Stimulated activated CD8-positive, alpha-beta memory T cell treated with anti-CD3 and anti-CD28 coated beads, Interleukin-12 subunit alpha, Interleukin-12 subunit beta, amount 100 ng/mL, for 4 hours (primary cell): ENCODE measurements around the gene LAMP1.
"Not testable (repeated sequence)": the region's sequence is repeated elsewhere in the genome, so short reads cannot be mapped to it uniquely, and the experiment has no call there.

Experiments used
- DNase-seq: peaks from one replicate; pipeline ENCODE4 v3.0.0-alpha.2; 2020; ENCODE audit warnings: low read depth

The LAMP1 gene

GRCh38 chr13:113327766-113328471 is 30.9 kb downstream of the LAMP1 start:
- DNase-seq: no peak

GRCh38 chr13:113328851-113329250 is 31.8 kb downstream of the LAMP1 start:
- DNase-seq: no peak

- no peak for DNase-seq
Observed at GRCh38 chr13:113329656-113330312, 32.7 kb downstream of the LAMP1 start.

GRCh38 chr13:113332615-113333014 is 35.6 kb downstream of the LAMP1 start:
- no peak for DNase-seq

DNA sequence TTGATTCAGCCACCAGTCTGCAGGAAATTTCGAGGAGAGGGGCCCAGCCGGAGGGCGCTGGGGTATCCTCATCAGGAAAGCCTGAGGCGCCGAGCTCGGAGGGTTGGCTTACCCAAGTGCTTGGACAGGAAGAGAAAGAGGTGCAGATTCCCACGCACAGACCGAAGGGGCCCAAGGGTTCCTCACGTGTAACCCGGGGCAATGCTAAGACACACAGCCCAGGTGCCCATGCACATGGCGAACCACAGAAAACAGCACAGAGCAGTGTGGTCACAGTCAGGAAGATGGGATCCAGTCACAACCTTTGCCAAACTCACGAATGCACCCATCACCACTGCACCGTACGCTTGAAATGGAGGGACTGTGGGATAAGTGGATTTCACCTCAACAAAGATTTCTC is 36.0 kb downstream of the LAMP1 start:
- DNase-seq: no peak

- DNase-seq: no peak
Observed at GRCh38 chr13:113337556-113337955, 40.5 kb downstream of the LAMP1 start.

DNA sequence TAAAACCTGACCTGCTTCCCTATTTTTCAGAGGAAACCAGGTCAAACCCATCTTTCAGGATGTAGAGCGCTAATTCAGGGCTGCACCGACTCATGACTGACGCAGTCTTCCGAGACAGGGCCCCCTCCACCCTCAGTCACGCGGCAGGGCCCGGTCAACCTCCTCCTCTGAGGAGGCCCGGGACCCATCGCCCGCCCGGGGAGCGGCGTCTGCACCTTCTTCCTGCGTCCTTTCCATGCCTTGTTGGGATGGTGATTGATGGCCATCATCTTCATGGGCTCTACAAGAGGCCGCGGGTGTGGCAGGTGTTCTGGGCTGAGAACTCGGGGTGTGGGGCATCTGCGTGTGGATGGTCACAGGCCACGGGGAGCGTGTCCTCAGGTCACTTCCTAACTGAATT is 40.9 kb downstream of the LAMP1 start:
- DNase-seq: no peak

DNA sequence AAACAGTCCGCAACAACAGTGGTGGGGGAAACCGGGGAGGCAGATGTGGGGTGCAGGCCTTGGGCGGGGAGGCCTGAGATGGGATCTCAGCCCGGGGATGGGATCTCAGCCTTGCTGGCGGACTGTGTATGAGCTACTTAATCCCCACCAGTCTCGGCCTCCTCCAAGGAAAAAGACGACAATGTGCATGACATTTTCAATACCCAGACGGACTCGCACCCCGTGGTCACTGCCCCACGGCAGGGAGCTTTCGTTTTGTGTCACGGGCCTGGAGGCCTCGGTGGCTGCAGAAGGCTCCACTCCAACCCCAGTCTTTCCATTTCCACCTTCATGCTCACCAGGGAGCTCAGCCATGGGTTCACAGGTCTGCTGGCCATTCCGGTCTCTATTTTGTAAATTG is 41.4 kb downstream of the LAMP1 start:
- DNase-seq: no peak

DNA sequence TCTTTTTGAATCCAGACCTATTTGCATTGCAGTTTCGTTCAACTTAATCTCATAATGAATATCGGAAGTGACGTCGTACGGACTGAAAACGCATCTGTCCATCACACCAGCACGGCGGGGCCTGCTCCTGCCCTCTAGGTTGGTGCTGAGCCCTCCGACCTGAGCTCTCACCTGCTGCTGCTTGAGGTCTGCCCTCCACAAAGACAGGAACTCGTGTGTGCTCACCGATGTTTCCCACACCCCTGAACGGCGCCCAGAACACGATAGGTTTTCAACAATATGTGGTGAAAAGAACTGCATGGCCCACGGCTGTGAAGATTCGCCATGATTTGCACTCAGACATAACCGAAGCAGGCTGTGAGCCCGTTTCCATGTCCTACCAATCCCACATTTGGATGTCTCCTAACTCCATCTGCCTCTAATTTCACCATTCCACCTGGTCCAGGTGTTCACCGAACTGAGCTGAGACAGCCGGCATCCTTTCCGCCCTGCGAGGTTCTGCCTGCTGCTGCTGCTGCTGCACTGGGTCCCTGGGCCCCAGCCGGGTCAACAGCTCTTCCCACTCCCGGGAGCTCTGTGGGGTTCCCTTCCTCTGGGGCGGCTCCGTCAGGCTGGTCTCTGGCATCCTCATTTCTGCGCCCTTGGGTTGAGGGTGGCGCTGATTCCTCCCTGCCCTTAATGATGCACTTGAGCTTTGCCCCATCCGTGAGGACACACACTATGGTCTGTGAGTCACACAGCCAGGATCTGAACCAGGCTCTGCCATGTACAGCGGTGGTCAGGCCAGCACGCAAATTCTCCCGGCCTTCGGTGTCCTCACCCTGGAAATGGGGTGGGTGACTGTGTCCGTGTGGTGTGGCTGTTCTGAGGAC is 46.0 kb downstream of the LAMP1 start:
- no peak for DNase-seq

DNA sequence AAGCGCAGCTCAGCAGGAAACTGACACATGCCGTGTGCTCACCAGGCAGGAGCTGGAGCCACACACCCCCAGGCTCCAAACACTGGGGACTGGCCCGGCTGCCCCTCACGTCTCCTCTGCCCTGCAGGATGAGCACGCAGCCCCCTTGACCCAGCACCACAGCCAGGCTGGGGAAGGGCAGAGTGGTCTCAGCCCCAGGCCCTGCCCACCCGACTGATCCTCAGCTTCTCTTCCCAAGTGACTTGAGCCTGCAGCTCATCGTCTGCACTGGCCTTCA is 46.6 kb downstream of the LAMP1 start:
- no peak for DNase-seq

DNA sequence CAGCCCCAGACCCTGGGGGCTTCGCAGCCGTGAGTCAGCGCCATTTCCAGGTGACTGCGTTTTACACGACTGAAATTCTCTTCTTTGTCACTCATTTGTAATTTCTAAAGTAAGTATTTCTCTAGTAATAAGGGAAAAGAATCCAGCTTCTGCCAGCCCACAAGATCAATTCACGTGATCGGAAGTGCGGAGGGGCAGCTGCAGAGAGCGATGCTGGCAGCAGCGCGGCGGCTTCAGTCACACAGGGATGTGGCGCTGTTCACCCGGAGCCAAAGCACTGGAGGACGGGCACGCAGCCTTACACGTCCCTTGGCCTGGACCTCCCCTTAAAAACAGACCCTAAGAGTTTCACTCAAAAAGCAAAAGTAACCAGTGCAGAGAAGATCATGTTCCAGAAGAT is 48.4 kb downstream of the LAMP1 start:
- DNase-seq: no peak

DNA sequence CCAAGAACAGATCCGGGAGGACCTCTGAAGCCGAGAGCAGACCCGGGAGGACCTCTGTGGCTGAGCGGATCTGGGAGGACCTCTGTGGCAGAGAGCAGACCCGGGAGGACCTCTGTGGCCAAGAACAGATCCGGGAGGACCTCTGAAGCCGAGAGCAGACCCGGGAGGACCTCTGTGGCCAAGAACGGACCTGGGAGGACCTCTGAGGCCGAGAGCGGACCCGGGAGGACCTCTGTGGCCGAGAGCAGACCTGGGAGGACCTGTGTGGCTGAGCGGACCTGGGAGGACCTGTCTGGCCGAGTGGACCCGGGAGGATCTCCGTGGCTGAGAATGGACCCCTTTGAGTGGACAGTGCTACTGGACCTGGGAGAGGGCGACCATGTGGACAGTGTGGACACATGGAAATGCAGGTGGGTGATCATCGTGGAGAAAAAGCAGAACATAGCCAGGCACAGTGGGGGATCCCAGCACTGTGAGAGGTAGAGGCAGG is 50.7 kb downstream of the LAMP1 start:
- not testable (repeated sequence) for DNase-seq

DNA sequence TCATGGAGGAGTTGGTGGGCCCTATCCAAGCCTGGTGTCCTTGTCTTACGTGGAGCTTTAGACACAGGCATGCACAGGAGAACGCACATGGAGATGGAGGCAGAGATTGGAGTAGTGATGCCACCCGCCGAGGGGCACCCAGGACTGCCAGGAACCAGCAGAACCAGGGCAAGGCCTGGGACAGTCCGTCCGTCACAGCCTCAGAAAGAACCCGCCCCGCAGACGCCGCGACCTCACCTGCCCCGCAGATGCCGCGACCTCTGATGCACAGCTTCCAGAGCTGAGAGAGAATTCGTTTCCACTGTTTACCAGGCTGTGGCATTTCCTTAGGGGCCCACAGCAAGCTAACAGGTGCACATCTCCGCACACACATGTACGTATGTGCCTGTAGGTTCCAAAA is 51.6 kb downstream of the LAMP1 start:
- no peak for DNase-seq

GRCh38 chr13:113349050-113349449 is 52.0 kb downstream of the LAMP1 start:
- DNase-seq: no peak

DNA sequence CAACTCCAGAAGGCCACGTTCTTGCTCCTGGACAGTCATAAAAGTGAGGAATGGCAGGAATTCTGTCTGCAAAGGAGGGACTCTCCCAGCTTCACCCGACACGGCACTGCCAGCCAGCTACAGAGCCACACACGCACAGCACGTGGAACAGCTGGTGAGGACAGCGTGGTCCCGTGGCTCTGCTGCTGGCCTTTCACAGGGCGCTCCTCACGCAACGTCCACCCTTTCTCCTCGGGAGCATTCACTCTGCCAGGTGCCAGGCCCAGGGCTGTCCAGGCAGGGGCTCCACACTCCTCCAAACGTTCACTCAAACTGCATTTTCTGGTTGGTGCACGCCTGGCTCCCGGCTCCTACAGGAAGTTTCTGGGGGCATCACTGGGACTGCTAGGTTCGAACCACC is 52.5 kb downstream of the LAMP1 start:
- DNase-seq: no peak

DNA sequence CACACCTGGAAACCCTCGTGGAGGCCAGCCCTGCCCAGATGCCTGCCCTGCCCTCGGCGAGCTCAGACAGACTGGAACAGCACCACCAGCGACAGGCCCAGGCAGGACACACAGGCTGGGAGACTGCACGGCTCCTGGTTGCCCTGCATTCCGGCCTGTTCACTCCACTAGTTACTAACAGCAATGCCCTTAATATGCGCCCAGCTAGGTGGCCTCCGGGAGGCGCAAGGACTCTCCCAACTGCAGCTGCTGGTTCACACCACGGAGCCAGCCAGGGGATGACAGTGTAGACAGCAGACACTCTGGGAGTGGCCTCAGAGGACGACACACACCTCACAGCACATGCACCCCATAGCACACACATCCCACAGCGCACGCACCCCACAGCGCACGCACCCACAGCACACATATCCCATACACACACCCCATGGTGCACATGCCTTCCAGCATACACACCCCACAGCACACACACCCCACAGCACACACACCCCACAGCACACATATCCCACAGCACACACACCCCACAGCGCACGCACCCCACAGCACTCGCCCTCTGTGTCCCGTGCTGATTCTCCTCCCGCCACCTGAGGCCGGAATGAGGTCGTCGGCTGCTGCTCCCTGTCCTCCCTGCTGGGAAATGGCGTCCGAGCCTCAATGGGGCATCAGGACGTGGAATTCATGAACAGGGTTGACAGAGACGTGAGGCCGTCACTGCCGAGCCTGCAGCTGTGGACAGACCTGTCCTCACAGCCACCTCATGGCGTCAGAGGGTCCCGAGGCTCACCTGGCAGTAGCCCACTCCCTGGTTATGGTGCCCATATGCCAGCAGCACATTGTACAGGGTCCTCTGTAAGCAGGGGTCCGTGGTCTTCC is 53.3 kb downstream of the LAMP1 start:
- no peak for DNase-seq

DNA sequence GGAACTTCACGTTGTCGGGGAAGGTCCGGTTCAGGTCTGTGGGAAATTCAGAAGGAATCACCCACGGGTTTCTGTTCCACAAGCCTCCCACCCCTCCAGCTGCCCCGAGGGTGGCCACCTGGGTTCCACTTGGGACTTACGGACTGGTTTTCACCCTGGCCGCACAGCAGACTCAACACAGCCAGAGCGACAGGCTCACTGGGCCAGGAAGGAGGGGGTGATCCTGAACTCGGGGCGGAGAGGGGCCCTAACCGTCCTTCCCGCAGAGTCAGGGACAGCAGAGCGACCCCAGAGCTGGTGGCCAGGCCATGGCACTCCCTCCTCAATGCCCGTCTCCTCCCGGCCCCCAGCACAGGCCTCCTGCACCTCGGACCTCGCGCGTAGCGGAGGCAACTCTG is 53.9 kb downstream of the LAMP1 start:
- no peak for DNase-seq

DNA sequence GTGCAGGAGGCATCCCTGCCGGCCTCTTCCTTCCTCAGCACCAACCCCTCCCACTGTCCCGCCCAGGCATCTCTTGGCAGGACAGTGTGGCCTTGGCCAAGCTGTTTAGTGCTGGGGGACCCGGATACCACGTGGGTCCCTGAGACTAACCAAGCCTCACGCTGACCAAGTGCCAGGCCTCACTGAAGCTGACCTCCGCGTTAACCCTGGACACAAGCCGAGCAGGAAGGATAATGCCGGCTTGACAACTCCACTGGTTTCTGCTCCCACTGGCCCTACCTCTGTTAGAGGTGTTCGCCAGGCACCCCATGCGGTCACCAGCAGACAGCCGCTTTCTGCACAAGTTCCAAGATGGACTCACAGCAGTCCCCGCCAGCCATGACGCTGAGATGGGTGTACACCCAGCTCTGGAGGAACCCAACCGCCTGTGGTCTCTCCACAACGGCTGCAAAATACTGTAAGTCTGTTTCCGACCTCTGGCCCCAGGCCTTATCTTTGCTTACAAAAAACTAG is 54.5 kb downstream of the LAMP1 start:
- DNase-seq: no peak

DNA sequence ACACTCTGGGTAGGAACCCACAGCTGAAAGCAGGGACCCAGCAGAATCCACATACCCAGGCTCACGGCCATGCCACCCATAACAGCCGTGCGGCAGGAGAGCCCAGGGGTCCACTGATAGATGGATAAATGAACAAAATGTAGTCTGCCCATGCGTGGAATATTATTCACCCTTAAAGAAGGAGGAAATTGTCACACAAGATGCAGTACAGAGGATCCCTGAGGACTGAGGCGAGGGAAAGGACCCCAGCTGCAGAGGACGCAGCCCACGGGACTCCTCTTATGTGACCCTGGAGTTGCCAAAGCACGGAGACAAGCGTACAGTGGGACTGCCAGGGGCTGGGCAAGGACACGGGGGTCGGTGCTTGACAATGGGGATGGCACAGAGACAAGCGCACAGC is 56.2 kb downstream of the LAMP1 start:
- no peak for DNase-seq

DNA sequence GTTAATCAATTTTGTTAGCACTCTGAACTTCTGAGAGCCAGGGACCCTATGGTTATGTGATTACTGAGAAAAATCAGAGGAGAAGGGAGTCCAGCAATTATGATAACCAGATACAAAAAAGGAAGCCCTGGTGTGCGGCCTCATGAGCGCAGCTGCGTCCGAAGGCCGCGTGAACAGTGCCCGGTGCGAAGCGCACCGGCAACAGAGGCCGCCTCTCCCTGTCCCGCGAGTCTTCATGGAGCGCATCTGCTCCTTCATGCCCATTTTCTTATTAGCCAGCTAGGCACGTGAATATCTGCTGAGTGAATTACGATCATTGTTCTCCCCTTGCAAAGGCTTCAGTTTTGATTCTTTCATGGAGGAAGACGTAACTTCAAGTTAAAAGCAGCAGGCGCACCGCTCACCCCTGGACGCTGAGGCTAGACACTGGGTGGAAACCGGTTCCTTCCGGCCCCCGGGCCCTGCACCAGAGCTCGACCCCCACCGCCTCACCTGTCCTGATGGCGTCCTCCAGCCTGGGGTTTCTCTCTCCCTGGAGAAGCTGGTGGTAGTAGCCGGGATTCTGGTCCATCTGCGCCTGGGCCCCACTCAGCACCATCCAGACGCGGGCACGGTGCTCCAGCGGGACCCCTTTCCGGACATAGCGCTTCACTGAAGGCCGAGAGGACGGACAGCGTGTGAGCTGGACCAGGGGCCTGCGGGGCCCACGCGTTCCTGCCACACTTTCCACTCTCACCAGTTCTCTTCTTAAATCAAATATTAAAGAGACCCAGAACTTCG is 58.0 kb downstream of the LAMP1 start:
- DNase-seq: no peak

- no peak for DNase-seq
Observed at GRCh38 chr13:113355621-113356020, 58.6 kb downstream of the LAMP1 start.
